ENCODE data around the gene GTF2F2.

DNA sequence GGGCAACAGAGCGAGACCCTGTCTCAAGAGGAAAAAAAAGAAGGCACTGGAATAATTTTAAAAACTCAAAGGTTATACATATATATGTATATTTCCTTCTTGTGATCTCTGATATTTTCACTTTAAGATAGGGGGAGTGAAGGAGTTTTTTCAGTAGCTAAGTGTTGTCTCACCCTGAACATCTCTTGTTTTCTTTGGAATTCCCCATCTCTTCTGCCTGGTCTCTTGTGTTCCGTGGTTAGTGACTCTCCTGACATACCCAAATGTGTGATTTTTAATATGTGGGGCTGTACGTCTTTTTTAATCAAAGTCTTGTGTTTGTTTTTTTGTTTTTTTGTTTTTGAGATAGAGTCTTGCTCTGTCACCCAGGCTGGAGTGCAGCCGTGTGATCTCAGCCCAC lies 95.9 kb downstream of the GTF2F2 start:
- TF ChIP-seq, protein P1, sequence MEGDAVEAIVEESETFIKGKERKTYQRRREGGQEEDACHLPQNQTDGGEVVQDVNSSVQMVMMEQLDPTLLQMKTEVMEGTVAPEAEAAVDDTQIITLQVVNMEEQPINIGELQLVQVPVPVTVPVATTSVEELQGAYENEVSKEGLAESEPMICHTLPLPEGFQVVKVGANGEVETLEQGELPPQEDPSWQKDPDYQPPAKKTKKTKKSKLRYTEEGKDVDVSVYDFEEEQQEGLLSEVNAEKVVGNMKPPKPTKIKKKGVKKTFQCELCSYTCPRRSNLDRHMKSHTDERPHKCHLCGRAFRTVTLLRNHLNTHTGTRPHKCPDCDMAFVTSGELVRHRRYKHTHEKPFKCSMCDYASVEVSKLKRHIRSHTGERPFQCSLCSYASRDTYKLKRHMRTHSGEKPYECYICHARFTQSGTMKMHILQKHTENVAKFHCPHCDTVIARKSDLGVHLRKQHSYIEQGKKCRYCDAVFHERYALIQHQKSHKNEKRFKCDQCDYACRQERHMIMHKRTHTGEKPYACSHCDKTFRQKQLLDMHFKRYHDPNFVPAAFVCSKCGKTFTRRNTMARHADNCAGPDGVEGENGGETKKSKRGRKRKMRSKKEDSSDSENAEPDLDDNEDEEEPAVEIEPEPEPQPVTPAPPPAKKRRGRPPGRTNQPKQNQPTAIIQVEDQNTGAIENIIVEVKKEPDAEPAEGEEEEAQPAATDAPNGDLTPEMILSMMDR (conservative IDR thresholded peaks at IDR 0.05; ENCODE audit: low read length), result no peak
- TF ChIP-seq EZH2phosphoT487 (IDR thresholded peaks at IDR 0.05; ENCODE audit: borderline replicate concordance, low read depth, low read length), result no peak
